AG09309 (cell line): ENCODE measurements around the gene SDK2.

Source experiments
- DNase-seq: peaks from one replicate; pipeline ENCODE4 v3.0.0-alpha.2; 2010; ENCODE audit warnings: low read depth
- H3K4me3 ChIP-seq: 2 replicates; pipeline ENCODE4 v1.5.1; 2011; ENCODE audit warnings: mild to moderate bottlenecking, low read depth, low read length, moderate library complexity; ENCODE audit not compliant: control insufficient read depth
- CTCF ChIP-seq: IDR thresholded peaks from 2 replicates; pipeline ENCODE4 v1.5.1; 2011; ENCODE audit warnings: mild to moderate bottlenecking, low read depth, low read length, inconsistent platforms; ENCODE audit not compliant: insufficient read depth, control insufficient read depth; ENCODE audit errors: missing control alignments

Gene SDK2

DNA sequence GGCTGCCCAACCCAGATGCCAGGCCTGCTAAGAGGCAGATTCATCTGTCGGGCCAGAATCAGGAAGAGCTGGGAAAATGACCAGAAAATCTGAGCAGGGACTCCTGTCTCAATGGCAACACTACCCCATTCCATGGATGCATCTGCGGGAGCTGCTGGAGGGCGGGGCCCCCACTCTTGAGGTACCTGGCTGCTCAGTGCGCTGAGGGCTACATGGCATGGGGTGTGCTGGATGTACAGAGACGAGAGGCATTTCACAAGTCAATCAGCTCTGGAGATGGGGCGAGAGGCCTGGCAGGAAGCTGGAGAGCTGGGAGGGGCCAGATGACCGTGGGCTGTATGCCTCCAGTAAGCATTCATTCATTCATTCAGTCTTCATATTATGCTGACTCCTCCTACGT lies 6.4 kb downstream of the SDK2 start:
- no peak overlapping the region for H3K4me3 ChIP-seq
- no peak for TF ChIP-seq CTCF
- no peak for DNase-seq

DNA sequence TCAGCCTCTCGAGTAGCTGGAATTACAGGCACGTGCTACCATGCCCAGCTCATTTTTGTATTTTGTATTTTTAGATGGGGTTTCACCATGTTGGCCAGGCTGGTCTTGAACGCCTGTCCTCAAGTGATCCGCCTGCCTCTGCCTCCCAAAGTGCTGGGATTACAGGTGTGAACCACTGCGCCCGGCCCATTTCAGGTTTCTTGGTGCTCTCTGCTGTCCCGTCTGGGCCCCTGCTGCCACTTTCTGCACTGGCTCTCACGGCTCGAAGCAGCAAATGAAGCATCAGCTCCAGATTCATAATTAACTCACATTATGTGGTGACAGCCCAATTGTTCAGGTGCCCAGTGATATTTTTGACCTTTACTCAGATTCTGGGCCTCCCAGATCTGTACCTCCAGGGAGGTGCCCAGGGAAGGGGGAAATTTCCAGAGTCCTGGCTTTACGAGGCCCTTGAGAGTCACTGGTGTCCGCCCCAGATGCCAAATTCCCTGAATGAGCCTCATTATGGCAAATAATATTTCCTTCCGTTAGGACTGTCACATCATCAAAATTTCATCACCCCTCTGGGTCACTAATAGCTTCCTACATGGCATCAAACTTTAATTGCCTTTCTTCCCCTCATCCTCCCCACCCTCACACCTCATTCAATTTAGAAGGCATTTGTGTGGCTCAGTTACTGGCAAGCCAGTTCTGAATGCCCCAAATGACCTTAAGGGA lies 9.0 kb downstream of the SDK2 start:
- no peak overlapping the region for H3K4me3 ChIP-seq
- TF ChIP-seq CTCF: no peak
- no peak for DNase-seq

GRCh38 chr17:73634629-73635028 lies 9.6 kb downstream of the SDK2 start:
- no peak overlapping the region for H3K4me3 ChIP-seq
- no peak for TF ChIP-seq CTCF
- DNase-seq: no peak

- TF ChIP-seq CTCF: no peak
- no peak overlapping the region for H3K4me3 ChIP-seq
- DNase-seq: no peak
Observed at GRCh38 chr17:73633736-73634135, 10.5 kb downstream of the SDK2 start.

GRCh38 chr17:73632513-73632912 lies 11.7 kb downstream of the SDK2 start:
- no peak for DNase-seq
- H3K4me3 ChIP-seq: no peak overlapping the region
- no peak for TF ChIP-seq CTCF

DNA sequence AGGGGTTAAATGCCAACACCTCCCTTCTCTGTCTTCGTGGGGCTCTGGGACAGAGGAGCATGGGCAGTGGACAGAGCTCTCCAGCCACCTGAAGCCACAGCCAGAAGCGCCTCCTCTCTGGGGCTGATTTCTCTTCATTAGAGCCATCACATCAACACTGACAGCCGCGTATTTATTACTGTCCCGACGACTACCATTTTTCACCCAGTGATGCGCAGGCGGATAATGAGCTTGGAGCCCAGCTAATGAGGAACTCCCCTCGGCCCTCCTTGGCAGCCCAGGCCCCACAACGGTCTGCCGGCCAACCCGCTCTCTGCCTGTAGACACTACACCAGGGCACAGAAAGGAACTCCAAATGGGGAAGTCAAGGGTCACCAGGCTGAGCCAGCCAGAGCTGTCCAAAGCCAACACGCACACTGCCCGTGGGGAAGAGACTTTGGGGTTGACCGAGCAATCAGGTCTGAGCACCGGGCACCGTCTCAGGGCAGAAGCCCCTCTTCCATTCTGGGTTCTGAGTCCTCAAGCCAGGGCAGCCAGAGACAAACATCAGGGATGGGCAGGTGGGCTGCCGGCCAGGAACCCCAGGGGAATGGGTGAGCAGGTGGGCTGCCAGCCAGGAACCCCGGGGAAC lies 13.2 kb downstream of the SDK2 start:
- no peak for TF ChIP-seq CTCF
- no peak for DNase-seq
- H3K4me3 ChIP-seq: no peak overlapping the region

DNA sequence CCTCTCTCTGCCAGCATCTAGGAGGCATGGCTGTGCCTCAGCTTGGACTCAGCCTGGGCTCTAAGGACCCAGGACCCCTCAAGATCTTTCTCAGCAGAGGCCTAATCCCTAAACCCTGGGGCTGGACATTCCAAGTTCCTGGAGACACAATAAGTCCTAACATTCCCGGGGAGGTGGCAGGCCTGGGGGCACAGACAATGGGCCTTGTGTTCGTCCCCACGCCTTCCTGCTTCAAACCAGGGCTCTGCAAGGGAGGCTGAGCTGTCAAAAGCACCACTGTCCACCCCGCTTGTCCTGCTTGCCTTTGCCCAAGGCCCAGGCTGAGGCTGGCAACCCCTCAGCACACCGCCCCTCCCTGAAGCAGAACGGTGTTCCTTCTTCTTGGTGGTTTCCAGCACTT lies 13.7 kb downstream of the SDK2 start:
- no peak overlapping the region for H3K4me3 ChIP-seq
- DNase-seq: no peak
- TF ChIP-seq CTCF: no peak
